Body of pancreas (tissue), 4 donors: ENCODE data around the gene DDR1. TPM values are rescaled to one million over a fixed set of nuclear protein-coding genes. Genes with fewer than 3 reads are reported as not detected.

Experiments
- ATAC-seq: fragments of 150-250 bp; one replicate; pipeline ENCODE4 v1.9.1; 2016
- DNase-seq, 4 donors: peaks; one replicate each; pipeline ENCODE4 v3.0.0-alpha.2; 2019
- H3K27ac ChIP-seq, 4 donors: fragments of 200-600 bp; sonication (generic); 1 replicate in 3 of 4; 2 replicates in 1 of 4; pipeline versions ENCODE4 v1.5.1 to v1.6.1; 2016 to 2019; ENCODE audit warnings: mild to moderate bottlenecking in 1 of 4, mixed read lengths in 1 of 4, moderate library complexity in 1 of 4
- H3K27me3 ChIP-seq, 2 donors: fragments of 200-600 bp; sonication (generic); one replicate each; pipeline ENCODE4 v1.6.0; 2016; ENCODE audit warnings: mild to moderate bottlenecking in 1 of 2
- H3K36me3 ChIP-seq, 2 donors: fragments of 200-600 bp; sonication (generic); replicated peaks in 1 of 2; 2 replicates each; pipeline ENCODE4 v1.5.1; 2016; ENCODE audit warnings: low read depth in 2 of 2; ENCODE audit not compliant: insufficient read depth in 1 of 2
- H3K4me1 ChIP-seq: fragments of 200-600 bp; sonication (generic); one replicate; pipeline ENCODE4 v1.6.0; 2016
- H3K4me3 ChIP-seq, 2 donors: fragments of 200-600 bp; sonication (generic); 1 replicate in 1 of 2; 2 replicates in 1 of 2; pipeline ENCODE4 v1.5.1; 2016 to 2019
- H3K9me3 ChIP-seq, 3 donors: fragments of 200-600 bp; sonication (generic); 1 replicate in 2 of 3; 2 replicates in 1 of 3; pipeline ENCODE4 v1.5.1; 2016
- CTCF ChIP-seq, 7 experiments: fragments of 450-650 bp in 4 of 7; fragments of 200-600 bp in 3 of 7; sonication (generic) in 3 of 7; IDR thresholded peaks; one replicate each; pipeline ENCODE4 v1.5.1; 2016 to 2019; ENCODE audit warnings: antibody characterized with exemption in 7 of 7
- POLR2A ChIP-seq, 3 donors: fragments of 450-650 bp; IDR thresholded peaks; one replicate each; pipeline ENCODE4 v1.6.1; 2016; ENCODE audit warnings: antibody characterized with exemption in 3 of 3, mild to moderate bottlenecking in 2 of 3
- WGBS, 2 donors: methylation state at CpG; one replicate each; pipeline ENCODE4 v1.1.5; 2017; 5-methylcytosine and 5-hydroxymethylcytosine counted together
- intact Hi-C: fragments of 100-400 bp; cut with DNase I; formaldehyde crosslinking; loops from one replicate; pipeline ENCODE4 v1.15.1; 2023
- total RNA-seq, 2 donors: library from RNA; depleted of rRNA; stranded (reverse); fragments of >200 nt; gene quantifications; one replicate each; pipeline ENCODE4 v1.1.0, GENCODE V29; 2016

The DDR1 gene
- total RNA-seq, 2 donors from 2014 or later: 90.3 to 97.3 TPM

- WGBS, 2 donors: 72 to 73% methylated on average over 13 to 14 of the region's 14 CpGs
- Histone ChIP-seq H3K4me1 (peaks cover 53% of the 10 kb centered on the region), H3K27me3 (no peaks in the 10 kb centered on the region), H3K9me3 (no peaks in the 10 kb centered on the region), H3K27ac (peak overlapping the region; percentile 92 to 97 (median 96)), H3K4me3 (no peak overlapping the region), H3K36me3 (no peaks in the 10 kb centered on the region)
- DNase-seq: no peak
- TF ChIP-seq POLR2A (IDR thresholded peaks at IDR 0.05): no peak
- TF ChIP-seq CTCF (IDR thresholded peaks at IDR 0.05): no peak
- no peak for ATAC-seq
- intact Hi-C loops: no loop called here
These were observed 2.7 kb upstream of the DDR1 start for GRCh38 chr6:30881392-30882203.

GRCh38 chr6:30882204-30882758 lies 2.0 kb upstream of the DDR1 start:
- DNase-seq: peak; percentile 25 to 34 (median 30)
- Histone ChIP-seq H3K27ac (peak overlapping the region; percentile 92 to 97 (median 96)), H3K9me3 (no peaks in the 10 kb centered on the region), H3K36me3 (no peaks in the 10 kb centered on the region), H3K27me3 (no peaks in the 10 kb centered on the region), H3K4me1 (peaks cover 51% of the 10 kb centered on the region), H3K4me3 (no peak overlapping the region)
- intact Hi-C loops: no loop called here
- WGBS, 2 donors: 39% methylated on average over 3 to 8 of the region's 8 CpGs
- TF ChIP-seq POLR2A (IDR thresholded peaks at IDR 0.05): no peak
- no peak for TF ChIP-seq CTCF (IDR thresholded peaks at IDR 0.05)
- ATAC-seq: no peak

- Histone ChIP-seq H3K36me3 (no peaks in the 10 kb centered on the region), H3K4me1 (peaks cover 49% of the 10 kb centered on the region), H3K4me3 (peak overlapping the region; percentile 7 to 25), H3K9me3 (no peaks in the 10 kb centered on the region), H3K27me3 (no peaks in the 10 kb centered on the region), H3K27ac (peak overlapping the region; percentile 92 to 97 (median 96))
- DNase-seq: peak; percentile 87 to 94 (median 93)
- TF ChIP-seq POLR2A (IDR thresholded peaks at IDR 0.05) (peak; percentile 22 to 67 (median 57)), CTCF (IDR thresholded peaks at IDR 0.05) (no peak)
- ATAC-seq: peak; percentile 74
- 10 to 11% methylated on average over 12 to 15 of the region's 15 CpGs for WGBS, 2 donors
- intact Hi-C loops: no loop called here
These were observed 1.3 kb upstream of the DDR1 start for GRCh38 chr6:30882759-30883684.

GRCh38 chr6:30884521-30885480 lies 482 bp downstream of the DDR1 start:
- peaks cover 55% of the 10 kb centered on the region for H3K4me1 ChIP-seq
- 3 to 10% methylated on average over 7 to 50 of the region's 59 CpGs for WGBS, 2 donors
- TF ChIP-seq CTCF (IDR thresholded peaks at IDR 0.05) (no peak), POLR2A (IDR thresholded peaks at IDR 0.05) (peak in 2 of 3 donors; percentile 38 to 39)
- H3K4me3 ChIP-seq: peak overlapping the region; percentile 51 to 78
- peak; percentile 46 to 55 (median 54) for DNase-seq
- ATAC-seq: peak; percentile 2
- no peaks in the 10 kb centered on the region for H3K9me3 ChIP-seq
- H3K36me3 ChIP-seq: peaks cover 9% of the 10 kb centered on the region in 2 donors
- intact Hi-C loops: no loop called here
- H3K27me3 ChIP-seq: no peaks in the 10 kb centered on the region
- peak overlapping the region; percentile 92 to 97 (median 96) for H3K27ac ChIP-seq
